Panc1 (cell line): Measurements from ENCODE around the gene VAV3.

ENCODE experiments used
- POLR2AphosphoS5 ChIP-seq: IDR thresholded peaks from 2 replicates; pipeline ENCODE4 v1.6.1; 2012; ENCODE audit warnings: mild to moderate bottlenecking, low read depth, low read length, moderate library complexity
- TCF7L2 ChIP-seq: IDR thresholded peaks from 2 replicates; pipeline ENCODE4 v1.6.1; 2011; ENCODE audit warnings: mild to moderate bottlenecking, low read depth, low read length, inconsistent platforms
- TF ChIP-seq, protein P1 (sequence below): fragments of 450-650 bp; IDR thresholded peaks from 2 replicates; pipeline ENCODE4 v1.5.1; 2017; ENCODE audit warnings: mild to moderate bottlenecking
- TF ChIP-seq, protein P2 (sequence below), 2 experiments: IDR thresholded peaks; 2 replicates each; pipeline ENCODE4 v1.6.1; 2011 to 2012; ENCODE audit warnings: low read depth in 2 of 2, control low read depth in 1 of 2, low read length in 1 of 2, mild to moderate bottlenecking in 1 of 2, moderate library complexity in 1 of 2; ENCODE audit not compliant: insufficient read depth in 1 of 2

DNA sequence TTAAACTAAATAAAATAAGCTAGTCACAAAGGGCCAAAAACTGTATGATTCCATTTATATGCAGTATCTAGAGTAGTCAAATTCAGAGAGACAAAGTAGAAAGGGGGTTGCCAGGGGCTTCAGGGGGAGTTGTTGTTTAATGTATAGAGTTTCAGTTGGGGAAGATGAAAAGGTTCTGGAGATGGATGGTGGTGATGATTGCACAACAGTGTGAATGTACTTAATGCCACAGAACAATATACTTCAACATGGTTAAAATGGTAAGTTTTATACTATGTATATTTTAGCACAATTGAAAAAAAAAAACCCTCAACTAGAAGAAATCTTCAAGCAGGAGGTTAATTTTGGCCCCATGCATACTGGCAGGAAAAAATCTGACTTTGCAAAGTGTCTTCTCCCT, 24.3 kb downstream of the VAV3 start:
- TF ChIP-seq, protein P1, sequence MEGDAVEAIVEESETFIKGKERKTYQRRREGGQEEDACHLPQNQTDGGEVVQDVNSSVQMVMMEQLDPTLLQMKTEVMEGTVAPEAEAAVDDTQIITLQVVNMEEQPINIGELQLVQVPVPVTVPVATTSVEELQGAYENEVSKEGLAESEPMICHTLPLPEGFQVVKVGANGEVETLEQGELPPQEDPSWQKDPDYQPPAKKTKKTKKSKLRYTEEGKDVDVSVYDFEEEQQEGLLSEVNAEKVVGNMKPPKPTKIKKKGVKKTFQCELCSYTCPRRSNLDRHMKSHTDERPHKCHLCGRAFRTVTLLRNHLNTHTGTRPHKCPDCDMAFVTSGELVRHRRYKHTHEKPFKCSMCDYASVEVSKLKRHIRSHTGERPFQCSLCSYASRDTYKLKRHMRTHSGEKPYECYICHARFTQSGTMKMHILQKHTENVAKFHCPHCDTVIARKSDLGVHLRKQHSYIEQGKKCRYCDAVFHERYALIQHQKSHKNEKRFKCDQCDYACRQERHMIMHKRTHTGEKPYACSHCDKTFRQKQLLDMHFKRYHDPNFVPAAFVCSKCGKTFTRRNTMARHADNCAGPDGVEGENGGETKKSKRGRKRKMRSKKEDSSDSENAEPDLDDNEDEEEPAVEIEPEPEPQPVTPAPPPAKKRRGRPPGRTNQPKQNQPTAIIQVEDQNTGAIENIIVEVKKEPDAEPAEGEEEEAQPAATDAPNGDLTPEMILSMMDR, result no peak
- TF ChIP-seq POLR2AphosphoS5, result no peak
- TF ChIP-seq, protein P2, sequence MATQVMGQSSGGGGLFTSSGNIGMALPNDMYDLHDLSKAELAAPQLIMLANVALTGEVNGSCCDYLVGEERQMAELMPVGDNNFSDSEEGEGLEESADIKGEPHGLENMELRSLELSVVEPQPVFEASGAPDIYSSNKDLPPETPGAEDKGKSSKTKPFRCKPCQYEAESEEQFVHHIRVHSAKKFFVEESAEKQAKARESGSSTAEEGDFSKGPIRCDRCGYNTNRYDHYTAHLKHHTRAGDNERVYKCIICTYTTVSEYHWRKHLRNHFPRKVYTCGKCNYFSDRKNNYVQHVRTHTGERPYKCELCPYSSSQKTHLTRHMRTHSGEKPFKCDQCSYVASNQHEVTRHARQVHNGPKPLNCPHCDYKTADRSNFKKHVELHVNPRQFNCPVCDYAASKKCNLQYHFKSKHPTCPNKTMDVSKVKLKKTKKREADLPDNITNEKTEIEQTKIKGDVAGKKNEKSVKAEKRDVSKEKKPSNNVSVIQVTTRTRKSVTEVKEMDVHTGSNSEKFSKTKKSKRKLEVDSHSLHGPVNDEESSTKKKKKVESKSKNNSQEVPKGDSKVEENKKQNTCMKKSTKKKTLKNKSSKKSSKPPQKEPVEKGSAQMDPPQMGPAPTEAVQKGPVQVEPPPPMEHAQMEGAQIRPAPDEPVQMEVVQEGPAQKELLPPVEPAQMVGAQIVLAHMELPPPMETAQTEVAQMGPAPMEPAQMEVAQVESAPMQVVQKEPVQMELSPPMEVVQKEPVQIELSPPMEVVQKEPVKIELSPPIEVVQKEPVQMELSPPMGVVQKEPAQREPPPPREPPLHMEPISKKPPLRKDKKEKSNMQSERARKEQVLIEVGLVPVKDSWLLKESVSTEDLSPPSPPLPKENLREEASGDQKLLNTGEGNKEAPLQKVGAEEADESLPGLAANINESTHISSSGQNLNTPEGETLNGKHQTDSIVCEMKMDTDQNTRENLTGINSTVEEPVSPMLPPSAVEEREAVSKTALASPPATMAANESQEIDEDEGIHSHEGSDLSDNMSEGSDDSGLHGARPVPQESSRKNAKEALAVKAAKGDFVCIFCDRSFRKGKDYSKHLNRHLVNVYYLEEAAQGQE (IDR thresholded peaks at IDR 0.05; ENCODE audit: insufficient read depth in 1 of 2, low read depth in 2 of 2, low read length in 1 of 2), result no peak
- TF ChIP-seq TCF7L2, result no peak
